GM06990 (cell line): ENCODE results near the gene RPTOR.

ENCODE experiments used
- DNase-seq: peaks from one replicate; pipeline ENCODE4 v3.0.0-alpha.2; 2011; ENCODE audit not compliant: insufficient read length; ENCODE audit errors: extremely low read depth
- H3K27me3 ChIP-seq: replicated peaks from 2 replicates; pipeline ENCODE4 v1.6.0; 2011; ENCODE audit warnings: low read length; ENCODE audit not compliant: control insufficient read depth, insufficient read depth
- H3K36me3 ChIP-seq: 2 replicates; pipeline ENCODE4 v1.5.1; 2011; ENCODE audit warnings: low read length; ENCODE audit not compliant: control insufficient read depth, insufficient read depth
- H3K4me3 ChIP-seq: replicated peaks from 2 replicates; pipeline ENCODE4 v1.5.1; 2011; ENCODE audit warnings: low read depth, mild to moderate bottlenecking, control low read depth, low read length
- TF ChIP-seq, protein P1 (sequence below): IDR thresholded peaks from 2 replicates; pipeline ENCODE4 v1.5.1; 2011; ENCODE audit warnings: low read length, control low read depth, mild to moderate bottlenecking, inconsistent platforms; ENCODE audit not compliant: insufficient read depth, poor library complexity, severe bottlenecking

RPTOR gene

GRCh38 chr17:80961541-80962330 is 417.1 kb downstream of the RPTOR start:
- peak; percentile 3 for DNase-seq
- Histone ChIP-seq H3K4me3 (no peak overlapping the region), H3K36me3 (peaks cover 6% of the 10 kb centered on the region), H3K27me3 (no peaks in the 10 kb centered on the region)
- TF ChIP-seq, protein P1, sequence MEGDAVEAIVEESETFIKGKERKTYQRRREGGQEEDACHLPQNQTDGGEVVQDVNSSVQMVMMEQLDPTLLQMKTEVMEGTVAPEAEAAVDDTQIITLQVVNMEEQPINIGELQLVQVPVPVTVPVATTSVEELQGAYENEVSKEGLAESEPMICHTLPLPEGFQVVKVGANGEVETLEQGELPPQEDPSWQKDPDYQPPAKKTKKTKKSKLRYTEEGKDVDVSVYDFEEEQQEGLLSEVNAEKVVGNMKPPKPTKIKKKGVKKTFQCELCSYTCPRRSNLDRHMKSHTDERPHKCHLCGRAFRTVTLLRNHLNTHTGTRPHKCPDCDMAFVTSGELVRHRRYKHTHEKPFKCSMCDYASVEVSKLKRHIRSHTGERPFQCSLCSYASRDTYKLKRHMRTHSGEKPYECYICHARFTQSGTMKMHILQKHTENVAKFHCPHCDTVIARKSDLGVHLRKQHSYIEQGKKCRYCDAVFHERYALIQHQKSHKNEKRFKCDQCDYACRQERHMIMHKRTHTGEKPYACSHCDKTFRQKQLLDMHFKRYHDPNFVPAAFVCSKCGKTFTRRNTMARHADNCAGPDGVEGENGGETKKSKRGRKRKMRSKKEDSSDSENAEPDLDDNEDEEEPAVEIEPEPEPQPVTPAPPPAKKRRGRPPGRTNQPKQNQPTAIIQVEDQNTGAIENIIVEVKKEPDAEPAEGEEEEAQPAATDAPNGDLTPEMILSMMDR: no peak

- no peak overlapping the region for H3K4me3 ChIP-seq
- H3K36me3 ChIP-seq: peaks cover 5% of the 10 kb centered on the region
- TF ChIP-seq, protein P1: no peak
- DNase-seq: no peak
- H3K27me3 ChIP-seq: no peaks in the 10 kb centered on the region
Measured at GRCh38 chr17:80962356-80963329, 418.0 kb downstream of the RPTOR start.

GRCh38 chr17:80963812-80964543 is 419.3 kb downstream of the RPTOR start:
- H3K36me3 ChIP-seq: peaks cover 5% of the 10 kb centered on the region
- no peak overlapping the region for H3K4me3 ChIP-seq
- no peaks in the 10 kb centered on the region for H3K27me3 ChIP-seq
- TF ChIP-seq, protein P1: no peak
- DNase-seq: no peak

- TF ChIP-seq, protein P1: no peak
- no peak for DNase-seq
- peaks cover 5% of the 10 kb centered on the region for H3K36me3 ChIP-seq
- H3K4me3 ChIP-seq: no peak overlapping the region
- no peaks in the 10 kb centered on the region for H3K27me3 ChIP-seq
Measured at GRCh38 chr17:80964544-80964856, 419.9 kb downstream of the RPTOR start.

- H3K36me3 ChIP-seq: peaks cover 5% of the 10 kb centered on the region
- DNase-seq: no peak
- no peak overlapping the region for H3K4me3 ChIP-seq
- TF ChIP-seq, protein P1: no peak
- H3K27me3 ChIP-seq: no peaks in the 10 kb centered on the region
Measured at GRCh38 chr17:80964859-80965580, 420.4 kb downstream of the RPTOR start.
